K562 (cell line): ENCODE data around the gene NDUFV2. TPM values are rescaled to one million over a fixed set of nuclear protein-coding genes. Genes with fewer than 3 reads are reported as not detected.
"Not testable (repeated sequence)": the region's sequence is repeated elsewhere in the genome, so short reads cannot be mapped to it uniquely, and the experiment has no call there.

Experiments used
- ATAC-seq: fragments of 200-7000 bp; cut with Tn5 transposase; 3 replicates; pipeline ENCODE4 v1.9.1; 2020; ENCODE audit warnings: moderate library complexity
- BruUV-seq: library from RNA; stranded (reverse); fragments of 400-500 nt; replicated peaks from 2 replicates; lab custom pipeline; 2021; lab: Mats Ljungman, UMichigan
- CTCF ChIA-PET: fragments of 300-600 bp; formaldehyde crosslinking; extraction: SDS; loops from one replicate; lab custom pipeline; 2021; ENCODE audit warnings: low intra/inter-chr PET ratio; lab: Yijun Ruan, JAX
- POLR2A ChIA-PET: fragments of 300-600, 350-650 bp; sonication (Branson Sonifier 250); formaldehyde crosslinking; extraction: SDS; loops from one replicate; lab custom pipeline; 2021; ENCODE audit warnings: antibody characterized with exemption, inconsistent platforms; lab: Yijun Ruan, JAX
- DNase-seq, 4 experiments: peaks; one replicate each; pipeline versions ENCODE4 v3.0.0 to v3.0.0-alpha.2; 2011 to 2018; ENCODE audit warnings: low spot score in 3 of 4, mixed read lengths in 3 of 4; ENCODE audit errors: extremely low read depth in 1 of 4
- FAIRE-seq: peaks from 2 replicates; lab custom pipeline; 2011; peaks lifted over from hg19 to GRCh38; lab: Jason Lieb, UNC
- H2AFZ ChIP-seq: 2 replicates; pipeline ENCODE4 v1.6.0; 2011; ENCODE audit warnings: low read depth, low read length, control low read depth, inconsistent platforms
- H3K27ac ChIP-seq: fragments of 200-600 bp; 3 replicates; pipeline ENCODE4 v1.8.0; 2011; ENCODE audit warnings: low read depth, mild to moderate bottlenecking, control low read depth, inconsistent platforms, low read length, moderate library complexity, mixed read lengths; ENCODE audit errors: extremely low read depth
- H3K27me3 ChIP-seq, 2 experiments: fragments of 300-600 bp in 1 of 2; 2 replicates in 1 of 2; 3 replicates in 1 of 2; pipeline versions ENCODE4 v1.6.0 to v1.8.0; 2011; ENCODE audit warnings: inconsistent platforms in 2 of 2, low read length in 2 of 2, mild to moderate bottlenecking in 1 of 2, mixed read lengths in 1 of 2, moderate library complexity in 1 of 2; ENCODE audit not compliant: control insufficient read depth in 2 of 2, insufficient read depth in 2 of 2
- H3K36me3 ChIP-seq: fragments of 300-600 bp; 3 replicates; pipeline ENCODE4 v1.8.0; 2011; ENCODE audit warnings: mild to moderate bottlenecking, low read length, inconsistent platforms; ENCODE audit not compliant: control insufficient read depth, insufficient read depth
- H3K4me1 ChIP-seq, 2 experiments: fragments of 200-600 bp in 1 of 2; replicated peaks in 1 of 2; 2 replicates in 1 of 2; 3 replicates in 1 of 2; pipeline versions ENCODE4 v1.5.1 to v1.8.0; 2011; ENCODE audit warnings: inconsistent platforms in 2 of 2, low read length in 2 of 2, mild to moderate bottlenecking in 1 of 2, mixed read lengths in 1 of 2, moderate library complexity in 1 of 2; ENCODE audit not compliant: control insufficient read depth in 2 of 2, insufficient read depth in 2 of 2
- H3K4me2 ChIP-seq: 2 replicates; pipeline ENCODE4 v1.6.1; 2011; ENCODE audit warnings: low read length, control low read depth, inconsistent platforms, mixed read lengths; ENCODE audit not compliant: insufficient read depth
- H3K4me3 ChIP-seq: fragments of 200-600 bp; sonication (generic), shearing (Covaris generic); 2 replicates; pipeline ENCODE4 v1.5.1; 2016; ENCODE audit warnings: control low read depth, inconsistent platforms
- H3K79me2 ChIP-seq: fragments of 200-600 bp; 3 replicates; pipeline ENCODE4 v1.8.0; 2011; ENCODE audit warnings: low read length, inconsistent platforms; ENCODE audit not compliant: control insufficient read depth, insufficient read depth
- H3K9ac ChIP-seq, 2 experiments: 2 replicates each; pipeline versions ENCODE4 v1.6.0 to v1.6.1; 2011; ENCODE audit warnings: low read depth in 2 of 2, low read length in 2 of 2, control low read depth in 1 of 2, inconsistent platforms in 1 of 2, mild to moderate bottlenecking in 1 of 2, mixed read lengths in 1 of 2; ENCODE audit not compliant: insufficient read depth in 1 of 2
- H3K9me1 ChIP-seq: one replicate; pipeline ENCODE4 v1.6.0; 2011; ENCODE audit warnings: inconsistent platforms, mild to moderate bottlenecking, low read length, moderate library complexity; ENCODE audit not compliant: control insufficient read depth, insufficient read depth
- H3K9me3 ChIP-seq: replicated peaks from 2 replicates; pipeline ENCODE4 v1.5.1; 2011; ENCODE audit warnings: low read depth, low read length, inconsistent platforms; ENCODE audit not compliant: control insufficient read depth, insufficient read depth
- H4K20me1 ChIP-seq: replicated peaks from 2 replicates; pipeline ENCODE4 v1.6.1; 2011; ENCODE audit warnings: low read length, inconsistent platforms, mixed read lengths; ENCODE audit not compliant: control insufficient read depth, insufficient read depth
- PRMT5 ChIP-seq: sonication (generic); formaldehyde crosslinking; IDR thresholded peaks from 2 replicates; pipeline ENCODE4 v1.5.0; 2020; ENCODE audit warnings: missing genetic modification reagents
- ZNF12 ChIP-seq: sonication (generic); formaldehyde crosslinking; IDR thresholded peaks from 2 replicates; pipeline ENCODE4 v1.4.0; 2020; ENCODE audit warnings: mild to moderate bottlenecking, missing genetic modification reagents
- WGBS: fragments of 100-300 bp; shearing (Covaris generic); methylation state at CpG from one replicate; pipeline ENCODE4 v1.1.6; 2016; ENCODE audit warnings: low coverage, mixed read lengths; ENCODE audit not compliant: insufficient coverage; ENCODE audit errors: missing lambda C conversion rate; 5-methylcytosine and 5-hydroxymethylcytosine counted together
- in situ Hi-C: fragments of 300-500 bp; cut with MboI; formaldehyde crosslinking; loops from 4 replicates; pipeline ENCODE4 v1.15.0; 2018; ENCODE audit warnings: inconsistent platforms, mixed read lengths
- intact Hi-C: fragments of 100-400 bp; cut with micrococcal nuclease; formaldehyde crosslinking; loops from 2 replicates; pipeline ENCODE4 v1.14.2; 2022
- polyA plus RNA-seq, 8 experiments: library from polyadenylated mRNA; depleted of rRNA in 4 of 8; stranded (reverse) in 5 of 8; unstranded in 3 of 8; fragments of >200 nt; fragmentation: Nextera tagmentation in 2 of 8; fragmentation: Illumina TruSeq in 1 of 8; extraction: Ambion mirVana in 2 of 8; extraction: Trizol in 1 of 8; gene quantifications; 2 replicates each; pipeline versions ENCODE4 v1.2.1 to v1.2.3, GENCODE V29; 2011 to 2014; ENCODE audit warnings: inconsistent platforms in 1 of 8, missing spikeins in 1 of 8
- total RNA-seq, 7 experiments: library from RNA; depleted of rRNA in 6 of 7; stranded (reverse); fragments of >200 nt in 6 of 7; fragmentation: Illumina TruSeq in 2 of 7; extraction: Trizol in 2 of 7; gene quantifications; 2 replicates each; pipeline versions ENCODE4 v1.2.1 to v1.2.3, GENCODE V29; 2011 to 2021; ENCODE audit warnings: low replicate concordance in 1 of 7
- TF ChIP-seq, protein P1 (sequence below): IDR thresholded peaks from 2 replicates; pipeline ENCODE4 v1.6.1; 2016; ENCODE audit warnings: missing genetic modification characterization, missing compliant biosample characterization

NDUFV2 gene
- total and polyA plus RNA-seq, 9 of the 15 experiments (the other 6 are each of a cell fraction or from before 2014, with no cell fraction given), result 213 to 550 (median 384) TPM

DNA sequence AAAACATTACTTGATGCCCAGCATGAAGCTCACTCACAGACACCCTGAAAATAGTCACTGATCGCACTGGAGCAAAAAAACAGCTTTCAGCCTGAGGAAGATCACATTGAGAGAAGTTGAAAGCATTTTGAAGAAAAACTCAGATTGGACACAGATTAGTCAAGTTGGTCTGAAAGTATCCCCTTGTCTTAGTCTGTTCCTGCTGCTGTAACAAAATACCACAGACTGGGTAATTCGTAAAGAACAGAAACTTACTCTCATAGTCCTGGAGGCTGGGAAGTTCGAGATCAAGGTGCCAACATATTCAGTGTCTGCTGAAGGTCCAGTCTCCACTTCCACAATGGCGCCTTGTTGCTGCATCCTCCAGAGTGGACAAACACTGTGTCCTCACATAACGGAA, 14.2 kb upstream of the NDUFV2 start:
- no TSS peak for BruUV-seq
- H4K20me1 ChIP-seq, result no peaks in the 10 kb centered on the region
- H3K9me1 ChIP-seq, result no peaks in the 10 kb centered on the region
- in situ Hi-C loops, result no loop called here
- H3K27ac ChIP-seq, result no peak overlapping the region
- peaks cover 0 to 3% of the 10 kb centered on the region in 2 experiments; a peak in 2 of 5 replicates for H3K4me1 ChIP-seq
- no peaks in the 10 kb centered on the region for H3K27me3 ChIP-seq
- TF ChIP-seq ZNF12 (CRISPR knock-in tag) (0 out of 2 replicates have a peak, but pooled peaks have one; percentile 55), PRMT5 (CRISPR knock-in tag) (no peak)
- TF ChIP-seq, all 486 proteins: peak for 1
- H3K79me2 ChIP-seq, result no peaks in the 10 kb centered on the region
- FAIRE-seq (no peak), ATAC-seq (no peak), DNase-seq (no peak)
- no peak overlapping the region for H3K9ac ChIP-seq
- H3K9me3 ChIP-seq, result no peaks in the 10 kb centered on the region
- no peaks in the 10 kb centered on the region for H3K36me3 ChIP-seq
- intact Hi-C loops, result no loop called here
- ChIA-PET CTCF (no interaction called here), POLR2A (no interaction called here)
- peak overlapping the region; percentile 42 for H2AFZ ChIP-seq
- no peak overlapping the region for H3K4me2 ChIP-seq
- no peak overlapping the region for H3K4me3 ChIP-seq
- WGBS, result 62% methylated on average over 5 of the region's 5 CpGs

DNA sequence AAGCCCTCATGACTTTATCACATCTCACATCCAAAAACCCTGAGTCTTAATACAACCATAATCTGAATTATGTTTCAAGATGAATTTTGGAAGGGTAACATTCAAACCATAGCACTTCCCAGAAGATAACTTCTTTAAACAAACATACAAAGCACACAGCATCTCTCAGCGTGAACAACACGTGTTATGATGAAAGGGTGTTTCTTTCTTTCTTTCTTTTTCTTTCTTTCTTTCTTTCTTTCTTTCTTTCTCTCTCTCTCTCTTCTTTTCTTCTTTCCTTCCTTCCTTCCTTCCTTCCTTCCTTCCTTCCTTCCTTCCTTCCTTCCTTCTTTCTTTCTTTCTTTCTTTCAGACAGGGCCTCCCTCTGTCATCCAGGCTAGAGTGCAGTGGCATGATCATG, 13.8 kb upstream of the NDUFV2 start:
- in situ Hi-C loops, H3K36me3 ChIP-seq, DNase-seq, FAIRE-seq, H3K79me2 ChIP-seq, H3K27me3 ChIP-seq, CTCF ChIA-PET, POLR2A ChIA-PET, H4K20me1 ChIP-seq, H3K4me3 ChIP-seq, ATAC-seq, BruUV-seq, H3K9ac ChIP-seq, H3K9me1 ChIP-seq, H3K27ac ChIP-seq, H3K4me1 ChIP-seq, H3K4me2 ChIP-seq, H3K9me3 ChIP-seq, intact Hi-C loops: not testable (repeated sequence)
- TF ChIP-seq, protein P1, sequence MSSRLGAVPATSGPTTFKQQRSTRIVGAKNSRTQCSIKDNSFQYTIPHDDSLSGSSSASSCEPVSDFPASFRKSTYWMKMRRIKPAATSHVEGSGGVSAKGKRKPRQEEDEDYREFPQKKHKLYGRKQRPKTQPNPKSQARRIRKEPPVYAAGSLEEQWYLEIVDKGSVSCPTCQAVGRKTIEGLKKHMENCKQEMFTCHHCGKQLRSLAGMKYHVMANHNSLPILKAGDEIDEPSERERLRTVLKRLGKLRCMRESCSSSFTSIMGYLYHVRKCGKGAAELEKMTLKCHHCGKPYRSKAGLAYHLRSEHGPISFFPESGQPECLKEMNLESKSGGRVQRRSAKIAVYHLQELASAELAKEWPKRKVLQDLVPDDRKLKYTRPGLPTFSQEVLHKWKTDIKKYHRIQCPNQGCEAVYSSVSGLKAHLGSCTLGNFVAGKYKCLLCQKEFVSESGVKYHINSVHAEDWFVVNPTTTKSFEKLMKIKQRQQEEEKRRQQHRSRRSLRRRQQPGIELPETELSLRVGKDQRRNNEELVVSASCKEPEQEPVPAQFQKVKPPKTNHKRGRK (tag), result peak; percentile 75
- 65% methylated on average over 2 of the region's 2 CpGs for WGBS
- peak overlapping the region; percentile 42 for H2AFZ ChIP-seq
